NCI-H345 treated with DMSO at 0.1 percent for 48 hours (cell line): ENCODE measurements around the gene HAUS6.
"Not testable (repeated sequence)": the region's sequence is repeated elsewhere in the genome, so short reads cannot be mapped to it uniquely, and the experiment has no call there.

ENCODE experiments used
- DNase-seq: peaks from one replicate; lab custom pipeline; 2025; ENCODE audit not compliant: unreplicated experiment; lab: John Stamatoyannopoulos, UW

Gene HAUS6, protein sequence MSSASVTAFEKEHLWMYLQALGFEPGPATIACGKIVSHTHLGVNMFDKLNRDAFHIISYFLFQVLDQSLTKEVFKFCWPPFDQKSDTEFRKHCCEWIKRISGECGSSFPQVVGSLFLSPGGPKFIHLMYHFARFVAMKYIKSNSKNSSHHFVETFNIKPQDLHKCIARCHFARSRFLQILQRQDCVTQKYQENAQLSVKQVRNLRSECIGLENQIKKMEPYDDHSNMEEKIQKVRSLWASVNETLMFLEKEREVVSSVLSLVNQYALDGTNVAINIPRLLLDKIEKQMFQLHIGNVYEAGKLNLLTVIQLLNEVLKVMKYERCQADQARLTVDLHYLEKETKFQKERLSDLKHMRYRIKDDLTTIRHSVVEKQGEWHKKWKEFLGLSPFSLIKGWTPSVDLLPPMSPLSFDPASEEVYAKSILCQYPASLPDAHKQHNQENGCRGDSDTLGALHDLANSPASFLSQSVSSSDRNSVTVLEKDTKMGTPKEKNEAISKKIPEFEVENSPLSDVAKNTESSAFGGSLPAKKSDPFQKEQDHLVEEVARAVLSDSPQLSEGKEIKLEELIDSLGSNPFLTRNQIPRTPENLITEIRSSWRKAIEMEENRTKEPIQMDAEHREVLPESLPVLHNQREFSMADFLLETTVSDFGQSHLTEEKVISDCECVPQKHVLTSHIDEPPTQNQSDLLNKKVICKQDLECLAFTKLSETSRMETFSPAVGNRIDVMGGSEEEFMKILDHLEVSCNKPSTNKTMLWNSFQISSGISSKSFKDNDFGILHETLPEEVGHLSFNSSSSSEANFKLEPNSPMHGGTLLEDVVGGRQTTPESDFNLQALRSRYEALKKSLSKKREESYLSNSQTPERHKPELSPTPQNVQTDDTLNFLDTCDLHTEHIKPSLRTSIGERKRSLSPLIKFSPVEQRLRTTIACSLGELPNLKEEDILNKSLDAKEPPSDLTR

DNA sequence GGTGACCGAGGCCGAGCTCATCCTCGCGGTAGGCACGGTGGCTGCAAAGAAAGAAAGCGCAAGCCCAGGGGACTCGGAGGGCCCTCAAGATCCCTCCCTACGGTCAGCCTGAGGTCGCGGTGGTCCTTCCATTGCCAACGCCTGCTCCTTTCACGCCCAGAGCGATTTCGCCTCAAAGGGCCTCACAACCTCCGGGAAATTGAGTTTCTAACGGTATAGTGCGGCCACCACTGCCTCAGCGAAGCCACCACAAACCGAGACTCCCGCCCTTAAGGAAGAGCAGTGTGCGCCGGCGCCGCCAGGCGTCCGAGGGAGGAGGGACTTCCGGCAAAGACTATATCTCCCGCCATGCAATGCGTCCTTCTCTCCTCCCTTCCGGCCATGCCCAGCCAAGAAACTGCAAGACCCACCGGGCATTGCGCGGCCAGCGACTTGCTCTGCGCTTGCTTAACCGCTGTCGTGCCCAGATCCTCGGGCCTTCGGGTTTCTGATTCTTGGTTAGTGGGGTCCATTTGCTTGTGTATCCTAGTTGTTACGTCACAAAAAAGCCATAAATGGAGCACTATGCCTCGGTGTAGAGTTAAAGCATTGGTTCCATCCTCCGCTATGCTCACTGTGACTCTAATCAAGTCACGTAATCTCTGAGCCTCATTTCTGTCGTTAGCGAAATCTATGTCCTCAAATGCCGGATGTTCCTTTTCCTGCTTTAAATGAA lies at the start of gene HAUS6:
HAUS6 (minus strand) TSS at position 274 of the 715 bp plus-strand sequence; CDS start at position 21, 253 bp downstream.
- peak; percentile 94 for DNase-seq

DNA sequence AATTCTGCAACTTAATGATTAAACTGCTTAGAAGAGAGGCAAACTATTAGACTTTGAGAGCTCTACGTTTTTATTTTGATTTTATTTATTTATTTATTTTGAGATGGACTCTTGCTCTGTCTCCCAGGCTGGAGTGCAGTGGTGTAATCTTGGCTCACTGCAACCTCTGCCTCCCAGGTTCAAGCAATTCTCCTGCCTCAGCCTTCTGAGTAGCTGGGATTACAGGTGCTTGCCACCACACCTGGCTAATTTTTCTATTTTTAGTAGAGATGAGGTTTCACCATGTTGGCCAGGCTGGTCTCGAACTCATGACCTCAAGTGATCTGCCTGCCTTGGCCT lies 49.4 kb upstream of the HAUS6 start:
- DNase-seq: not testable (repeated sequence)

DNA sequence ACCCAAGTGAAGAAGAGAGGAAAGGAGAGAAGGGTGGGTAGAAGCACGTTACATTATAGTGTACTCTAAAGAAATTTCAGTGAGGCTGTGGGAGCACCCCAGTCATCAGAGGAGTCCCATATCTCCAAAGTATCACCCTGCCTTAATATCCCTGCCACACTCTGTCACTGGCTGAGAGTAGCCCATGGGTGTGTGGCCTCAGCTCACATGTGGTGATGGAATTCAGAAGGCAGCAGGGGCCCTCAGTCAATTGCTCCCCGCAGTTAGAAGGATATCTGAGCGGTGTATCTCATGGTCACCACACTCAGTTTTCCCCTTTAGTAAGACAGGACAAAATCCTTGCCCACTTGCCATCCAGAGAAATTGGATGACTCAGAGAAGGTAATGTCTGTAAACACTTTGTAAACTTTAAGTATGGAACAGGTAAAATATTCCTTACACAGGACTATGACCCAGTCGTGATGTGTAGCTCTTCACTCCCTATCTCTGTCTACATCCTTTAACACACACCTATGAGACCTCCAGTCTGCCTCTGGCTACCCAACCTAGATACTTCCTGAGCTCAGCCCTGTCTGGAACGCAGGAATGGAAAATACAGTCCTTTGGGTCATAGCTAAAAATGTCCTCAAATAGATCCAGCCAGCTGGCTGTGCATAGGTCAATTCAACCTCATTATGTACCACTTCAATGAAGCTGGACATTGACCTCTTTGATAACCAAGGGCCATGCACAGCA lies 48.9 kb upstream of the HAUS6 start:
- DNase-seq: no peak

DNA sequence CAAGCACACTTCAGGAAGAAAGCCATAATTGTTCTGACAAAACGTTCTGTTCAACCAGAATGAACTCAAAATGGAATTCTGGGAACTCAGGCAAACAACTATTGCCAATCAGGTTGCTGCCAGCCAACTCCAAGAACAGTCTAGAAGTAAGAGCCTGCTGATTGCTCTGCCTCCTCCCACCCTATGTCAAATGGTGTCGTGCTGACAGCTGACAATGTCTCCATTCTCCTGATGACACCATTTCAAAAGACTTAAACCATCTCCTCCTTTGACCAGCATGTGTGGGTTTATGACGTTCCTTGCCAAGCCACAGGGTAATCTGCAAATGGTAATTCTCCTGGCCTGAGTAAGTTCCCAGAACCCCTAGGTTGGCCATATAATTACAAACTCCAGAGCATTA lies 46.5 kb upstream of the HAUS6 start:
- no peak for DNase-seq

DNA sequence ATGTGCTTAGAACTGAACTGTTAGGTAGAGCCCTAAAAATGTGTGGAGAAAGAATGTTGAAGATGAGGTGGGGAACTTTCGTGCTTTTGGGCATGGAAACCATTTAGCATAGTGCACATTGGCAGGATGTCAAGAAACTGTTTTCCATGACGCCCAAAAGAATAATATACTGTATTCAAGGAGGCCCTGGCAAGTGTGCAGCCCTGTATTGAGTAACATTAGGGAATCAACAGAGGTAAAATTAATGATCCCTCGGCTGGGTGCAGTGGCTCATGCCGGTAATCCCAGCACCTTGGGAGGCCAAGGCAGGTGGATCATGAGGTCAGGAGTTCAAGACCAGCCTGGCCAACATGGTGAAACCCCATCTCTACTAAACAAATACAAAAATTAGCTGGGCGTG lies 45.5 kb upstream of the HAUS6 start:
- no peak for DNase-seq

DNA sequence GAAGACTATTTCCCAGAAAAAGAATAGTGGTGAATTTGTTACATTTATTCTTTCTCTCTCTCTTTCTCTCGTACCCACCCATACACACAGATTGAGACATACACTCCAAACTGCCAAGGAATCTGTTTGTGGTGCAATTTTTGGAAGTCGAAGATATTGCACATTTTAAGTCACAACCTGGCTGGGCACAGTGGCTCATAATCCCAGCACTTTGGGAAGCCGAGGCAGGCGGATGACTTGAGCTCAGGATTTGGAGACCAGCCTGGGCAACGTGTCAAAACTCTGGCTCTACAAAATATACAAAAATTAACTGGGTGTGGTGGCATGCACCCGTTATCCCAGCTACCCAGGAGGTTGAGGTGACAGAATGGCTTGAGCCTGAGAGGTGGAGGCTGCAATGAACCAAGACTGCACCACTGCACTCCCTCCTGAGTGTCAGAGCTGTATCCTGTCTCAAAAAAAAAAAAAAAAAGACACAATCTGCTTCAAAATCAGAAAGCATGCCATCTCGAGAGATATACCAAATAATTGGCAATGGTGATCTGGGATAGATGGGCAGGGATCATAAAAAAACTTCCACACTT lies 43.8 kb upstream of the HAUS6 start:
- no peak for DNase-seq

DNA sequence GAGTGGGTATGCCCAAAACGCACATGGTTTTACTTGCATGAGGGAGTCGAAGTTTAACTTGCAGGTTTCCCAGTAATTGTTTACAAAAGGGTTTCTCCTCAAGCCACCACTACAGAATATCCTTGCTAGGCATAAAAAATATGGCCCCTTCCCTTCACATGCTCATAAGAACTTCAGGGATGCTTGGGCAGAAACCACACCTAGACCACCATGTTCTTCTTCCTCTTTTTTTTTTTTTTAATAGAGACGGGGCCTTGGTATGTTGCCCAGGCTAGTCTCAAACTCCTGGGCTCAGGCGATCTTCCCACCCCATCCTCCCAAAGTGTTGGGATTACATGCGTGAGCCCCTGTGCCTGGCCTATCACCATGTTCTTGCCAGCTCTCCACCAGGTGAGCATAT lies 43.2 kb upstream of the HAUS6 start:
- DNase-seq: no peak

DNA sequence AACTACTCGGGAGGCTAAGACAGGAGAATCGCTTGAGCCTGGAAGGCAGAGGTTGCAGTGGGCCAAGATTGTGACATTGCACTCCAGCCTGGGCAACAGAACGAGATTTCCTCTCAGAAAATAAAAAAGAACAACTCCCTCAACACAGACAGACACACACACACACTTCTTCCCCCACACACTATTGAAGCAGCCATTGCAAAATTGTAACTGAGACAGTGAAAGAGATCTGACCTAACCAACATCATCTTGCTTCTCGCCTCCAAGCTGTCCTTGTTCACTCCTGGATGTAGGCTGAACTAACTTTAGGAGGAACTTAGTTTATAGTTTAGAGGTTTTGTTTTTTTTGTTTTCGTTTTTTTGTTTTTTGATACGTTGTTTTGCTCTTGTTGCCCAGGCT lies 37.6 kb upstream of the HAUS6 start:
- DNase-seq: no peak

DNA sequence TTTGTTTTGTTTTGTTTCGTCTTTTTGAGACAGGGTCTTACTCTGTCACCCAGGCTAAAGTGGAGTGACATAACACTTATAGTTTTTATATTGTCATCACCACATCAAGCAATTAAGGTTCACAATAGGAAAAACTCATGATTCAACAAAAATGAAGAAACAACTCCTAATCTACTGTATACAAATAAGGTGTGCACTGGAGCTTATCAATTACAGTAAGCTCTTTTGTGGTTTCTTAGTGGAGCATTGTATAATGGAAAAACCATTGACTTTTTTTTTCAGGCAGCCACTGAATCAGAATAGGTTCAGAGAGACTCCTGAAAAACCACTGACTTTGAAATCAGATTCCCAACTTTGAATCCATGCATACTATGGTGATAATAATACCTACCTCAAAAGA lies 35.4 kb upstream of the HAUS6 start:
- DNase-seq: no peak

DNA sequence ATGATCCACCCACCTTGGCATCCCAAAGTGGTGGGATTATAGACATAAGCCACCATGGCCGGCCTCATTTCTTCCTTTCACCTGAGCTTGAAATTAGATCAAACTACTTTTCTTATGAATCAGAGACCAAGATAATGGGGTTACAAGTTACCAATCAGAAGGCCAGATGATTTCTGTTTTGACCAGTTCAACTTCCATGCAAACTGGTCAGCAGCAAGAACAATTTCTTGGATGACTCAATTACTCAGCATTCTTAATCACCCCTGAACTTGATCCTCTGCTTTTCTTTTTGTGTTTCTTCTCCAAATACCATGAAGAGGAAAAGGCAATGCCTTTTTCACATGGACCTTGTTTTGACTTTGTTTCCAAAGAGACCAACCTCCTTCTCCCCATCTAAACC lies 34.6 kb upstream of the HAUS6 start:
- no peak for DNase-seq

DNA sequence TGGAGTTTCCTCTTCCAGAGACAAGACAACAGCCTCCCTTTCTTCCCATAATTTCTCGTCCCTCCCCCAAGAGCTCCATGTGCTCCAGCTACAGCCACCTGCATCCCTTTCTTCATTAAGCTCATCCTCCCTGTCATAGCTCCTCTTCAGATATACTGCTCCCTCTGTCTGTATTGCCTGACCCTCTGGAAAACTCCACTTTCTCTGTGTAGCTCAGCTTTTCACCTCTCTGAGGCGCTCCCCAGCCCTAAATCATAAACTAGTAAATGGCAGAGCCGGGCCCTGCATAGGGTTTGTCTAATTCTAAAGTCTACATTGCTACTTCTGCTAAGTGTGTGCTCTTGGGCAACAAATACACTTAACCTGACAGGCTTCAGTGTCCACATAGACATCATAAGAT lies 33.4 kb upstream of the HAUS6 start:
- DNase-seq: no peak

DNA sequence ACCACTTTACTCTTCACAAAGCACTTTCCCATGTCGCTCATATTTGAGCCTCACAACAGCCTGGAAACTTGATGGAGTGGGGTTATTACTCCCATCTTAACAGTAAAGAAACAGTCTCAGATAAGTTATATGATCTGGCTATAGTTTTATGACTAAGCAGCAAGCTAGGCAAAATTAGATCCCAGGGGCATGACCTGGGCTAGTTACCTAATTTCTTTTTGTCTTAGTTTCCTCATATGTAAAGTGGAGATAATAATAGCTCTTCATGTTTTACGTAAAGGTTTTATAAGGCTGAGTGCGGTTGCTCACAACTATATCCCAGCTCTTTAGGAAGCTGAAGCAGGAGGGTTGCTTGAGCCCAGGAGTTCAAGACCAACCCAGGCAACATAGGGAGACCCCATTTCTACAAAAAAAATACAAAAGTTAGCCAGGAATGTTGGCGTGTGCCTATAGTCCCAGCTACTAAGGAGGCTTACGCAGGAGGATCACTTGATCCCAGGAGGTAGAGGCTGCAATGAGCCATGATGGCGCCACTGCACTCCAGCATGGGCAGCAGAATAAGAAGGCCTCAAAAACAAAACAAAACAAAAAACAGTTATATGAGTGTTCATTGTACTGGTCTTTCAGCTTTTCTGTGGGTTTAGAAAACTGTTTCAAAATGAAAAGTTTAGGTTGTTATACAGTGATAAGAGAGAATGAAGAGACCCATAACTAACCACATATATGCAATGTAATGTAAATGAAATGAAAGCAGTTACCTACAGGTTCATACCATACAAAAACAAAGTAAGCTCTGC lies 31.0 kb upstream of the HAUS6 start:
- DNase-seq: no peak

DNA sequence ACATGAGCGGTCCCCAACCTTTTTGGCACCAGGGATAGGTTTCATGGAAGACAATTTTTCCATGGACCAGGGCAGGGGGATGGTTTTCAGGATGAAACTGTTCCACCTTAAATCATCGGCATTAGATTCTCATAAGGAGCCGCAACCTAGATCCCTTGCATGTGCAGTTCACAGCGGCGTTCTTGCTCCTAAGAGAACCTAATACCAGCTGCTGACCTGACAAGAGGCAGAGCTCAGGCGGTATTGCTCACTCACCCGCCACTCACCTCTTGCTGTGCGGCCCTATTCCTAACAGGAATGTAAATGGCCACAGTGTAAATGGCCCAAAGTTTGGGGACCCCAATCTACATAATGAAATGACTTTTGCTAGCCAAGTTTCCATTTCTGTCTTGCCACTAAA lies 27.7 kb upstream of the HAUS6 start:
- DNase-seq: no peak

DNA sequence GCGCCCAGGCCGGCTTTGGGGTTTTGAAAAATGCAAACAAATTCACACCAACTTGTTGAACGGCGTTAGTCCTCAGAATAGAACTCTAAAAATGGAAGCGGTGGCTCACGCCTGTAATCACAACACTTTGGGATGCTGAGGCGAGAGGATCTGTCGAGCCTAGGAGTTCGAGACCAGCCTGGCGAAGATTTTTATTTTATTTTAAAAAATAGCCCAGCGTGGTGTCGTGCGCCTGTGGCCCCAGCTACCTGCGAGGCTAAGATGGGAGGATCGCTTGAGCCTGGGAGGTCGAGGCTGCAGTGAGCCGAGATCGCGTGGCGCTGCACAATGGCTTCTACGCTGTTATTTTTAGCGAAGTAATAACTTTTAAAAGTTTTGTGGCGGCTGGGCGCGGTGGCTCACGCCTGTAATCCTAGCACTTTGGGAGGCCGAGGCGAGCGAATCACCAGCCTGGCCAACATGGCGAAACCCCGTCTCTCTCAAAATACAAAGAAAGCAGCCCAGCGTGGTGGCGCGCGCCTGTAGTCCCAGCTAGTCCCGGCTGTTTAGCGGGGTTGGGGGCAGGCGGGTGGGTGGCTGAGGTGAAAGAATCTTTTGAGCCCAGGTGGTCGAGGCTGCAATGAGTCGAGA lies 25.3 kb upstream of the HAUS6 start:
- no peak for DNase-seq

DNA sequence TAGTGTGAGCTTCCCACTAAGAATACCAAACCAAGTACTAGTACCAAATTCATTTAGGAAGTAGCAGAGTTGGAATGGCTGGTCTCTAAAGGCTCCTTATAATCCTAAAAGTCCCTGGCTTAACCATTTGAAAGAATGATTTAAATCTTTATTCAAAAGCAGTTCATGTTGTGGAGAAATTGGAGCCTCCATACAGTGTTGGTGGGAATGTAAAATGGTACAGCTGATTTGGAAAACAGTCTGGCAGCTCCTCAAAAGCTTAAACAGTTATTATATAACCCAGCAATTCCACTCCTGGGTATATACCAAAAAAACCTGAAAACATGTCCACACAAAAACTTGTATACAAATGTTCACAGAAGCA lies 21.7 kb upstream of the HAUS6 start:
- DNase-seq: no peak

DNA sequence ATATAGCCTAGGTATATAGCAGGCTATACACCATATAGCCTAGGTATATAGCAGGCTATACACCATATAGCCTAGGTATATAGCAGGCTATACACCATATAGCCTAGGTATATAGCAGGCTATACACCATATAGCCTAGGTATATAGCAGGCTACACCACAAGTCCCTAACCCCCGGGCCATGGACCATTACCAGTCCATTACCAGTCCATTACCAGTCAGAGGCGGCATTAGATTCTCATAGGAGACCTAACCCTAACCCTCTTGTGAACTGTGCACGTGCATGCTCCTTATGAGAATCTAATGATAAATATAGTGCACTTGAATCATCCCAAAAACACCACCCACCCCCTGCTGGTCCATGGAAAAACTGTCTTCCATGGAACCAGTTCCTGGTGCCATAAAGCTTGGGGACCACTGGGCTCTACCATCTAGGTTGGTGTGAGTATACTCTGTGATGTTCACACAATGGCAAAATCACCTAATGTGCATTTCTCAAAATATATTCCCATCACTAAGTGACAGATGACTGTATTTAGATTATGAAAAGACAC lies 19.9 kb upstream of the HAUS6 start:
- DNase-seq: no peak

DNA sequence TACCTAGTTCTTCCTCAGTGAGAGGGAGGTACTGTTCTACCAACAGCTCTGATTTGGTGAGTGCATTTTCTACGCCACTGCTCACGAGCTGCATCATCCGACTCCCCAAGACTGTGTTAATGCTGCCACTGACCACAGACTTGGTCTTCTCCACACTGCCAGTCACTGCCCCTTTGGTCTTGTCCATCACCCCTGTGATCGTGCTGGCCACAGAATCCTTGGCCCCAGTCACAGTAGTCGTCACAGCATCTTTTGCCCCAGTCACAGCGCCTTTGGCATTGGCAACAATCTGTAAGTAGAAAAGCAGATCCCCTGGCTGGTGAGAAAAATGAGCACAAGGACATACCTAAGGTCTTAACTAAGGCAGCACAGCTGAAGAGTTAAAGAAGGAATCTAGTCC lies 18.2 kb upstream of the HAUS6 start:
- no peak for DNase-seq

DNA sequence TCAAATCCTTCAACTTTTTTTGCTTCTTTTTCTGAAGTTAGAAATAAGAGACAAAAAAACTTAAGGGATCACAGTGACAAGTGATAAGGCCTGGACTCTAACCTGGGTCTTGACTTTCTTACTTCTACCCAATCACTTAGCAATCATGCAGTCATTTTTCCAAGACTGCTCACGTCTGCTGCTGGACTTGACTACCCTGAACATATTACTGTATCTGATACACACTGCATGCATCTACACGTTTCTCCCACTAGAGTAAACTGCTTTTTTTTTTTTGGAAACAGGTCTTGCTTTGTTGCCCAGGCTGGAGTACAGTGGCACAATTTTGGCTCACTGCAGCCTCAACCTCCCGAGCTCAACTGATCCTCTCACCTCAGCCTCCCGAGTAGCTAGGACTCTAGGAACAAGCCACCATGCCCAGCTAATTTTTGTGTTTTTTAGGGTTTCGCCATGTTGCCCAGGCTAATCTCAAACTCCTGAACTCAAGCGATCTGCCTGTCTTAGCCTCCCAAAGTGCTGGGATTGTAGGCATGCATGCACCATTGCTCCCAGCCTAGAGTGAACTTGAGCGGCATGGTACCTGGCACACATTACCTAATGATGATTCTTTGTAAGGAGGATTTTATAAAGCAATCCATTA lies 17.2 kb upstream of the HAUS6 start:
- DNase-seq: no peak

DNA sequence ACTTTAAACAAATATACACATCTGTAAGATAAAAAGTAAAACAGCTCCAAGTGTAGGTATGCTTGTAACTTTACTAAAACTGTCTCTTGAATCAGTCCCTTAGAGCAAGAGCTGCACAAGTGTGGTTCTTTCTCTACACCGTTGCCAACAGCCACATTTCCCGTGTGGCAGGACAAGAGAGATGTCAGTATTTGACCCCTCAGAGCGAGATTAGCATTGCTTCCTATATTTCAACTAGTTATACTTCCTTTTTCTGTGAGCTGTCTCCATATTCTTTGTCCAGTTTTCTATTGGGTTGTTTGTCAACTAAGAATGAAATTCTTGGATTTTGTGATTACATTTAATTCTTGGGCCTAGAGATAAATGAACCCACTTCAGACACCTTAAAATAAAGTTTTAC lies 16.5 kb upstream of the HAUS6 start:
- no peak for DNase-seq
